Gastroesophageal sphincter (tissue), 4 donors: ENCODE results near the gene PTPN1. TPM values are rescaled to one million over a fixed set of nuclear protein-coding genes. Genes with fewer than 3 reads are reported as not detected.

ENCODE experiments used
- ATAC-seq: fragments of 150-250 bp; one replicate; pipeline ENCODE4 v1.9.1; 2016; ENCODE audit warnings: mild to moderate bottlenecking, moderate library complexity
- H3K27ac ChIP-seq, 4 donors: fragments of 200-600 bp; sonication (generic) in 3 of 4; 1 replicate in 3 of 4; 2 replicates in 1 of 4; pipeline ENCODE4 v1.5.1; 2016 to 2019
- H3K27me3 ChIP-seq: fragments of 200-600 bp; sonication (generic); one replicate; pipeline ENCODE4 v1.5.1; 2019
- H3K36me3 ChIP-seq, 2 donors: fragments of 200-600 bp; sonication (generic); one replicate each; pipeline ENCODE4 v1.5.1; 2019; ENCODE audit warnings: control low read depth in 1 of 2
- H3K4me1 ChIP-seq, 3 donors: fragments of 200-600 bp; sonication (generic); 1 replicate in 2 of 3; 2 replicates in 1 of 3; pipeline ENCODE4 v1.5.1; 2016 to 2019; ENCODE audit warnings: control low read depth in 2 of 3
- H3K4me3 ChIP-seq, 2 donors: fragments of 200-600 bp; sonication (generic); one replicate each; pipeline ENCODE4 v1.5.1; 2019; ENCODE audit warnings: mild to moderate bottlenecking in 1 of 2, moderate library complexity in 1 of 2
- H3K9me3 ChIP-seq, 3 donors: fragments of 200-600 bp; sonication (generic); one replicate each; pipeline ENCODE4 v1.5.1; 2017 to 2019; ENCODE audit warnings: control low read depth in 2 of 3
- CTCF ChIP-seq, 4 experiments: fragments of 200-600 bp in 2 of 4; fragments of 450-650 bp in 2 of 4; sonication (generic) in 1 of 4; IDR thresholded peaks; one replicate each; pipeline ENCODE4 v1.5.1; 2017 to 2019; ENCODE audit warnings: antibody characterized with exemption in 4 of 4, mild to moderate bottlenecking in 2 of 4, moderate library complexity in 2 of 4
- EP300 ChIP-seq: sonication (generic); formaldehyde crosslinking; IDR thresholded peaks from one replicate; pipeline ENCODE4 v1.6.1; 2017; ENCODE audit warnings: antibody characterized with exemption, mild to moderate bottlenecking
- POLR2A ChIP-seq, 2 donors: fragments of 450-650 bp; IDR thresholded peaks; one replicate each; pipeline ENCODE4 v1.6.1; 2017; ENCODE audit warnings: antibody characterized with exemption in 2 of 2, mild to moderate bottlenecking in 2 of 2, moderate library complexity in 1 of 2
- POLR2AphosphoS5 ChIP-seq: sonication (generic); formaldehyde crosslinking; IDR thresholded peaks from one replicate; pipeline ENCODE4 v1.6.1; 2017; ENCODE audit warnings: antibody characterized with exemption
- WGBS, 2 donors: methylation state at CpG; one replicate each; pipeline ENCODE4 v1.1.5; 2018; ENCODE audit warnings: low coverage in 1 of 2; 5-methylcytosine and 5-hydroxymethylcytosine counted together
- total RNA-seq, 4 donors: library from RNA; depleted of rRNA; stranded (reverse); fragments of >200 nt; gene quantifications; one replicate each; pipeline ENCODE4 v1.1.0, GENCODE V29; 2016

Gene PTPN1
- total RNA-seq, 4 donors from 2014 or later = 27.6 to 43.6 (median 38.4) TPM

GRCh38 chr20:50582591-50583234 is 72.5 kb downstream of the PTPN1 start:
- 87 to 90% methylated on average over 16 to 22 of the region's 26 CpGs for WGBS, 2 donors
- no peak for ATAC-seq
- TF ChIP-seq EP300 = no peak
- TF ChIP-seq POLR2A (IDR thresholded peaks at IDR 0.05) = no peak
- no peak for TF ChIP-seq CTCF (IDR thresholded peaks at IDR 0.05)
- no peak for TF ChIP-seq POLR2AphosphoS5
- Histone ChIP-seq H3K9me3 (no peaks in the 10 kb centered on the region), H3K4me3 (no peak overlapping the region), H3K4me1 (peaks cover 0 to 16% (median 0%) of the 10 kb centered on the region in 3 donors), H3K36me3 (peaks cover 0 to 100% of the 10 kb centered on the region in 2 donors), H3K27ac (no peak overlapping the region), H3K27me3 (no peaks in the 10 kb centered on the region)

GRCh38 chr20:50583442-50584150 is 73.4 kb downstream of the PTPN1 start:
- no peak overlapping the region for H3K4me3 ChIP-seq
- no peaks in the 10 kb centered on the region for H3K27me3 ChIP-seq
- peaks cover 0 to 21% (median 0%) of the 10 kb centered on the region in 3 donors for H3K4me1 ChIP-seq
- H3K27ac ChIP-seq = no peak overlapping the region
- WGBS, 2 donors = 67 to 75% methylated on average over 1 to 5 of the region's 15 CpGs
- peaks cover 0 to 97% of the 10 kb centered on the region in 2 donors for H3K36me3 ChIP-seq
- no peaks in the 10 kb centered on the region for H3K9me3 ChIP-seq
- TF ChIP-seq POLR2AphosphoS5 (no peak), CTCF (IDR thresholded peaks at IDR 0.05) (no peak), EP300 (no peak), POLR2A (IDR thresholded peaks at IDR 0.05) (no peak)
- no peak for ATAC-seq

GRCh38 chr20:50584687-50585086 is 74.5 kb downstream of the PTPN1 start:
- H3K4me1 ChIP-seq = peaks cover 0 to 18% (median 0%) of the 10 kb centered on the region in 3 donors
- no peak overlapping the region for H3K27ac ChIP-seq
- H3K27me3 ChIP-seq = no peaks in the 10 kb centered on the region
- peaks cover 0 to 92% of the 10 kb centered on the region in 2 donors for H3K36me3 ChIP-seq
- 85 to 100% methylated on average over 2 of the region's 2 CpGs for WGBS, 2 donors
- TF ChIP-seq EP300 = no peak
- no peak for TF ChIP-seq CTCF (IDR thresholded peaks at IDR 0.05)
- TF ChIP-seq POLR2A (IDR thresholded peaks at IDR 0.05) = no peak
- TF ChIP-seq POLR2AphosphoS5 = no peak
- H3K9me3 ChIP-seq = no peaks in the 10 kb centered on the region
- no peak for ATAC-seq
- H3K4me3 ChIP-seq = no peak overlapping the region

GRCh38 chr20:50585214-50585613 is 75.0 kb downstream of the PTPN1 start:
- peaks cover 0 to 92% of the 10 kb centered on the region in 2 donors for H3K36me3 ChIP-seq

More at GRCh38 chr20:50585214-50585613, 75.0 kb downstream of the PTPN1 start:
- no peak for TF ChIP-seq CTCF (IDR thresholded peaks at IDR 0.05)
- no peak for TF ChIP-seq EP300
- no peak for TF ChIP-seq POLR2A (IDR thresholded peaks at IDR 0.05)
- no peak for TF ChIP-seq POLR2AphosphoS5
- H3K9me3 ChIP-seq = no peaks in the 10 kb centered on the region
- ATAC-seq = no peak
- H3K27me3 ChIP-seq = no peaks in the 10 kb centered on the region
- 47 to 60% methylated on average over 1 to 4 of the region's 5 CpGs for WGBS, 2 donors
- no peak overlapping the region for H3K27ac ChIP-seq
- no peak overlapping the region for H3K4me3 ChIP-seq
- H3K4me1 ChIP-seq = peaks cover 0 to 12% (median 0%) of the 10 kb centered on the region in 3 donors
